Measurements from ENCODE around the gene ZNF280C.

DNA sequence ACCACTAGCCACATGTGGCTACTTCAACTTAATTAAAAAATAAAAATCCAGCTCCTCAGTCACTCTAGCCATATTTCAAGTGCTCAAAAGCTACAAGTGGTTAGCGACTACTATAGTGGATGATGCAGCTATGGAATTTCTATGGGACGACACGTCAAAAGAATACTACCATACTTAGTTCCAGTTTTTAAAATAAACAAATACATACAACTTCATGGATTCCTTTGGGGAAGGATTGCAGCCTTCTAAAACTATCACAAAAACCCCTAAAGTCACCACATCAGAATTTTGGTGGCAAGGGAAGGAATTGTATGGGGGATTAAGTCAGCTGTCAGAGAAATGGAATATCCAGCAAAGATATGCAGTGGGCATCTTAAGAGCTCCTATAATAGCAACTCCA, 6.5 kb downstream of the ZNF280C start:
- no peak for TF ChIP-seq EZH2 (IDR thresholded peaks at IDR 0.05)
- no peak for TF ChIP-seq POLR2AphosphoS5 (IDR thresholded peaks at IDR 0.05; ENCODE audit: borderline replicate concordance, low read depth, low read length)

Measured in SK-N-MC (cell line).